ENCODE data around the gene ADGRG2. TPM values are rescaled to one million over a fixed set of nuclear protein-coding genes. Genes with fewer than 3 reads are reported as not detected.
"Not testable (repeated sequence)": the region's sequence is repeated elsewhere in the genome, so short reads cannot be mapped to it uniquely, and the experiment has no call there.

The ADGRG2 gene
- total and polyA plus RNA-seq, 5 experiments from 2014 or later = not detected

- peaks cover 0 to 5% (median 0%) of the 10 kb centered on the region in 9 donors for H3K9me3 Mint-ChIP-seq
- ATAC-seq = peak; percentile 82 to 88
- H3K4me3 Mint-ChIP-seq = peak overlapping the region; percentile 82 to 91 (median 87)
- peaks cover 0 to 5% (median 0%) of the 10 kb centered on the region in 3 donors for H3K36me3 Mint-ChIP-seq
- H3K27ac Mint-ChIP-seq = peak overlapping the region; percentile 75 to 97 (median 96)
- peaks cover 4 to 32% (median 23%) of the 10 kb centered on the region in 4 donors for H3K4me1 Mint-ChIP-seq
- no peaks in the 10 kb centered on the region for H3K27me3 Mint-ChIP-seq
- POLR2A ChIA-PET = interaction anchor here (0.5 to 2.0 kb wide), 4 partner anchors 41 to 559 kb away, joined by 3 to 10 read pairs (median 4); partner anchors contain the start of gene CDKL5
- peak; percentile 78 to 91 (median 85) for DNase-seq
Measured at GRCh38 chrX:18984381-18985185, 137.7 kb downstream of the ADGRG2 start.

GRCh38 chrX:18983666-18984380, 138.4 kb downstream of the ADGRG2 start, which contains the start of gene PHKA2:
Gene PHKA2 (minus strand): TSS chrX:18984114. CDS start chrX:18983932, 182 bp downstream.
- POLR2A ChIA-PET = interaction anchor here (0.5 to 2.0 kb wide), 3 partner anchors 42 to 307 kb away, joined by 3 to 10 read pairs (median 3); no protein-coding TSS in a partner anchor
- H3K27me3 Mint-ChIP-seq = no peaks in the 10 kb centered on the region
- H3K27ac Mint-ChIP-seq = peak within 1 kb of the TSS; percentile 75 to 97 (median 96)
- H3K36me3 Mint-ChIP-seq = peaks cover 0 to 5% (median 0%) of the 10 kb centered on the region in 3 donors
- H3K9me3 Mint-ChIP-seq = peaks cover 0 to 5% (median 0%) of the 10 kb centered on the region in 9 donors
- DNase-seq = peak in 6 of 10 donors; percentile 0 to 63 (median 14)
- peaks cover 4 to 32% (median 27%) of the 10 kb centered on the region in 4 donors for H3K4me1 Mint-ChIP-seq
- peak; percentile 13 to 40 for ATAC-seq
- H3K4me3 Mint-ChIP-seq = peak within 1 kb of the TSS; percentile 82 to 91 (median 87)

GRCh38 chrX:18981124-18981807, 141.0 kb downstream of the ADGRG2 start:
- POLR2A ChIA-PET = no interaction called here
- DNase-seq = no peak
- Mint-ChIP-seq H3K4me3 (peak overlapping the region in 3 of 10 donors; percentile 28 to 62 (median 32)), H3K9me3 (peaks cover 0 to 5% (median 0%) of the 10 kb centered on the region in 9 donors), H3K27ac (no peak overlapping the region), H3K36me3 (peaks cover 0 to 5% (median 0%) of the 10 kb centered on the region in 3 donors), H3K27me3 (no peaks in the 10 kb centered on the region), H3K4me1 (peaks cover 4 to 32% (median 27%) of the 10 kb centered on the region in 4 donors)
- ATAC-seq = no peak

- H3K36me3 Mint-ChIP-seq, H3K9me3 Mint-ChIP-seq, H3K27me3 Mint-ChIP-seq, H3K27ac Mint-ChIP-seq, H3K4me3 Mint-ChIP-seq, POLR2A ChIA-PET, DNase-seq, ATAC-seq: not testable (repeated sequence)
- H3K4me1 Mint-ChIP-seq = peaks cover 3 to 29% (median 27%) of the 10 kb centered on the region in 4 donors
Measured at GRCh38 chrX:18980262-18980661, 142.0 kb downstream of the ADGRG2 start.

- no peak overlapping the region for H3K4me3 Mint-ChIP-seq
- no peak overlapping the region for H3K27ac Mint-ChIP-seq
- H3K4me1 Mint-ChIP-seq = peaks cover 0 to 28% (median 9%) of the 10 kb centered on the region in 4 donors
- POLR2A ChIA-PET = no interaction called here
- H3K36me3 Mint-ChIP-seq = peaks cover 0 to 4% (median 0%) of the 10 kb centered on the region in 3 donors
- no peak for ATAC-seq
- H3K9me3 Mint-ChIP-seq = no peaks in the 10 kb centered on the region
- H3K27me3 Mint-ChIP-seq = no peaks in the 10 kb centered on the region
- DNase-seq = no peak
Measured at GRCh38 chrX:18974993-18975392, 147.3 kb downstream of the ADGRG2 start.

GRCh38 chrX:18973527-18974192, 148.6 kb downstream of the ADGRG2 start:
- DNase-seq = no peak
- H3K4me1 Mint-ChIP-seq = peaks cover 0 to 22% (median 7%) of the 10 kb centered on the region in 4 donors
- H3K27me3 Mint-ChIP-seq = no peaks in the 10 kb centered on the region
- POLR2A ChIA-PET = no interaction called here
- H3K27ac Mint-ChIP-seq = no peak overlapping the region
- H3K4me3 Mint-ChIP-seq = no peak overlapping the region
- peaks cover 0 to 4% (median 0%) of the 10 kb centered on the region in 3 donors for H3K36me3 Mint-ChIP-seq
- H3K9me3 Mint-ChIP-seq = no peaks in the 10 kb centered on the region
- ATAC-seq = no peak

- Mint-ChIP-seq H3K4me3 (no peak overlapping the region), H3K9me3 (peaks cover 0 to 2% (median 0%) of the 10 kb centered on the region in 9 donors), H3K4me1 (peaks cover 0 to 31% (median 11%) of the 10 kb centered on the region in 4 donors), H3K27me3 (no peaks in the 10 kb centered on the region), H3K27ac (no peak overlapping the region), H3K36me3 (peaks cover 0 to 13% (median 0%) of the 10 kb centered on the region in 3 donors)
- POLR2A ChIA-PET = no interaction called here
- no peak for ATAC-seq
- DNase-seq = no peak
Measured at GRCh38 chrX:18971506-18971905, 150.8 kb downstream of the ADGRG2 start.

GRCh38 chrX:18970465-18970864, 151.8 kb downstream of the ADGRG2 start:
- Mint-ChIP-seq H3K27ac (no peak overlapping the region), H3K4me1 (peaks cover 0 to 29% (median 10%) of the 10 kb centered on the region in 4 donors), H3K4me3 (no peak overlapping the region), H3K36me3 (peaks cover 0 to 13% (median 0%) of the 10 kb centered on the region in 3 donors), H3K9me3 (peaks cover 0 to 2% (median 0%) of the 10 kb centered on the region in 9 donors), H3K27me3 (no peaks in the 10 kb centered on the region)
- no peak for DNase-seq
- POLR2A ChIA-PET = no interaction called here
- no peak for ATAC-seq

- POLR2A ChIA-PET = no interaction called here
- Mint-ChIP-seq H3K4me3 (peak overlapping the region in 1 of 10 donors; percentile 24), H3K27me3 (no peaks in the 10 kb centered on the region), H3K27ac (peak overlapping the region in 2 of 10 donors; percentile 33 to 62), H3K4me1 (peaks cover 16 to 33% (median 22%) of the 10 kb centered on the region in 4 donors), H3K36me3 (peaks cover 0 to 10% (median 0%) of the 10 kb centered on the region in 3 donors), H3K9me3 (peaks cover 0 to 3% (median 0%) of the 10 kb centered on the region in 9 donors)
- ATAC-seq (no peak), DNase-seq (no peak)
Measured at GRCh38 chrX:18966624-18967023, 155.6 kb downstream of the ADGRG2 start.

GRCh38 chrX:18964901-18965300, 157.4 kb downstream of the ADGRG2 start:
- Mint-ChIP-seq H3K36me3 (peaks cover 0 to 12% (median 0%) of the 10 kb centered on the region in 3 donors), H3K27me3 (no peaks in the 10 kb centered on the region), H3K9me3 (peaks cover 0 to 3% (median 0%) of the 10 kb centered on the region in 9 donors), H3K4me1 (peaks cover 18 to 42% (median 32%) of the 10 kb centered on the region in 4 donors), H3K27ac (no peak overlapping the region), H3K4me3 (no peak overlapping the region)
- POLR2A ChIA-PET = no interaction called here
- DNase-seq (no peak), ATAC-seq (no peak)

- Mint-ChIP-seq H3K27me3 (no peaks in the 10 kb centered on the region), H3K9me3 (peaks cover 0 to 3% (median 0%) of the 10 kb centered on the region in 9 donors), H3K36me3 (peaks cover 0 to 12% (median 0%) of the 10 kb centered on the region in 3 donors), H3K4me3 (peak overlapping the region in 2 of 10 donors; percentile 31 to 57), H3K27ac (peak overlapping the region in 4 of 10 donors; percentile 13 to 60 (median 39)), H3K4me1 (peaks cover 20 to 49% (median 33%) of the 10 kb centered on the region in 4 donors)
- POLR2A ChIA-PET = no interaction called here
- ATAC-seq (no peak), DNase-seq (no peak)
Measured at GRCh38 chrX:18964026-18964425, 158.2 kb downstream of the ADGRG2 start.

Measured in naive thymus-derived CD8-positive, alpha-beta T cell (primary cell).